HCT116 (cell line): Measurements from ENCODE around the gene MAP3K10. TPM values are rescaled to one million over a fixed set of nuclear protein-coding genes. Genes with fewer than 3 reads are reported as not detected.

Source experiments
- ATAC-seq: fragments of 200-7000 bp; cut with Tn5 transposase; 2 replicates; pipeline ENCODE4 v1.9.1; 2020; ENCODE audit warnings: mild to moderate bottlenecking, moderate library complexity
- BruUV-seq: library from RNA; stranded (reverse); fragments of 400-500 nt; replicated peaks from 2 replicates; lab custom pipeline; 2021; lab: Mats Ljungman, UMichigan
- CTCF ChIA-PET: fragments of 300-600 bp; sonication (Branson Sonifier 250); formaldehyde crosslinking; loops from one replicate; lab custom pipeline; 2021; ENCODE audit warnings: antibody characterized with exemption; lab: Charles Lee
- POLR2A ChIA-PET: fragments of 300-600, 350-600 bp; sonication (Branson Sonifier 250); formaldehyde crosslinking; loops from one replicate; lab custom pipeline; 2021; ENCODE audit warnings: antibody characterized with exemption; lab: Charles Lee
- RAD21 ChIA-PET, 2 experiments: fragments of 300-600 bp; sonication (Branson Sonifier 250); formaldehyde crosslinking; loops; one replicate each; lab custom pipeline; 2023; ENCODE audit warnings: low total read pairs in 2 of 2; ENCODE audit not compliant: uncharacterized antibody in 2 of 2, unreplicated experiment in 2 of 2, low non-redundant PET in 1 of 2; lab: Charles Lee
- DNase-seq: peaks from one replicate; pipeline ENCODE4 v3.0.0-alpha.2; 2010; ENCODE audit warnings: low read depth, low spot score
- H2AFZ ChIP-seq: fragments of 200-600 bp; shearing (Covaris generic), sonication (generic); 2 replicates; pipeline ENCODE4 v1.6.1; 2017; ENCODE audit warnings: low read depth, mixed run types, mixed read lengths, antibody characterized with exemption, low read length; ENCODE audit not compliant: poor library complexity, severe bottlenecking
- H3K27ac ChIP-seq: 2 replicates; pipeline ENCODE4 v1.5.1; 2012; ENCODE audit warnings: low read depth, low read length
- H3K27me3 ChIP-seq: fragments of 200-600 bp; sonication (generic); 2 replicates; pipeline ENCODE4 v1.6.1; 2016; ENCODE audit warnings: mixed run types, low read length, mixed read lengths; ENCODE audit not compliant: insufficient read depth
- H3K36me3 ChIP-seq, 2 experiments: fragments of 200-500 bp in 1 of 2; fragments of 200-600 bp in 1 of 2; sonication (Bioruptor generic) in 1 of 2; sonication (generic) in 1 of 2; 2 replicates each; pipeline versions ENCODE4 v1.5.1 to v1.6.1; 2014 to 2016; ENCODE audit warnings: low read length in 2 of 2, inconsistent platforms in 1 of 2, mixed read lengths in 1 of 2, mixed run types in 1 of 2; ENCODE audit not compliant: insufficient read depth in 2 of 2, control insufficient read depth in 1 of 2
- H3K4me1 ChIP-seq, 2 experiments: fragments of 200-600 bp in 1 of 2; sonication (generic) in 1 of 2; 2 replicates each; pipeline versions ENCODE4 v1.5.1 to v1.6.1; 2012 to 2017; ENCODE audit warnings: low read length in 2 of 2, inconsistent platforms in 1 of 2, mild to moderate bottlenecking in 1 of 2, mixed read lengths in 1 of 2, mixed run types in 1 of 2, moderate library complexity in 1 of 2; ENCODE audit not compliant: insufficient read depth in 2 of 2, control insufficient read depth in 1 of 2
- H3K4me2 ChIP-seq: fragments of 200-600 bp; sonication (generic); 2 replicates; pipeline ENCODE4 v1.6.1; 2017; ENCODE audit warnings: mixed run types, low read length, mixed read lengths
- H3K4me3 ChIP-seq, 2 experiments: fragments of 200-600 bp in 1 of 2; sonication (generic) in 1 of 2; replicated peaks in 1 of 2; 2 replicates each; pipeline ENCODE4 v1.5.1; 2011 to 2016; ENCODE audit warnings: low read length in 2 of 2, control low read depth in 1 of 2, low read depth in 1 of 2, mild to moderate bottlenecking in 1 of 2, mixed read lengths in 1 of 2, mixed run types in 1 of 2
- H3K79me2 ChIP-seq: fragments of 200-600 bp; sonication (generic); 2 replicates; pipeline ENCODE4 v1.6.1; 2017; ENCODE audit warnings: mild to moderate bottlenecking, mixed run types, low read length, moderate library complexity, mixed read lengths; ENCODE audit not compliant: insufficient read depth
- H3K9ac ChIP-seq: fragments of 200-600 bp; sonication (generic); 2 replicates; pipeline ENCODE4 v1.6.1; 2016; ENCODE audit warnings: low read length, mixed read lengths
- H3K9me2 ChIP-seq: fragments of 200-600 bp; sonication (generic), shearing (Covaris generic); 2 replicates; pipeline ENCODE4 v1.6.1; 2017; ENCODE audit warnings: mixed run types, mild to moderate bottlenecking, moderate library complexity; ENCODE audit not compliant: insufficient read depth
- H3K9me3 ChIP-seq, 2 experiments: fragments of 200-500 bp in 1 of 2; fragments of 200-600 bp in 1 of 2; sonication (Bioruptor generic) in 1 of 2; sonication (generic) in 1 of 2; 2 replicates each; pipeline ENCODE4 v1.6.1; 2014 to 2017; ENCODE audit warnings: low read length in 2 of 2, mixed read lengths in 2 of 2, inconsistent platforms in 1 of 2, low read depth in 1 of 2, mild to moderate bottlenecking in 1 of 2, mixed run types in 1 of 2, moderate library complexity in 1 of 2; ENCODE audit not compliant: control insufficient read depth in 1 of 2, insufficient read depth in 1 of 2
- H4K20me1 ChIP-seq: fragments of 200-600 bp; sonication (generic), shearing (Covaris generic); 2 replicates; pipeline ENCODE4 v1.6.1; 2017; ENCODE audit warnings: mixed run types, mild to moderate bottlenecking, moderate library complexity; ENCODE audit not compliant: insufficient read depth
- ATF3 ChIP-seq: IDR thresholded peaks from 2 replicates; pipeline ENCODE4 v1.6.1; 2012
- CBX3 ChIP-seq: IDR thresholded peaks from 2 replicates; pipeline ENCODE4 v1.6.1; 2012; ENCODE audit warnings: low read depth
- EGR1 ChIP-seq: IDR thresholded peaks from 2 replicates; pipeline ENCODE4 v1.6.1; 2012; ENCODE audit warnings: low read depth
- ELF1 ChIP-seq: IDR thresholded peaks from 2 replicates; pipeline ENCODE4 v1.6.1; 2012; ENCODE audit warnings: low read depth, borderline replicate concordance
- EZH2phosphoT487 ChIP-seq: fragments of 200-600 bp; IDR thresholded peaks from 2 replicates; pipeline ENCODE4 v1.6.1; 2018; ENCODE audit warnings: antibody characterized with exemption, borderline replicate concordance
- FOSL1 ChIP-seq: IDR thresholded peaks from 2 replicates; pipeline ENCODE4 v1.6.1; 2012; ENCODE audit warnings: low read depth
- JUND ChIP-seq: IDR thresholded peaks from 2 replicates; pipeline ENCODE4 v1.6.1; 2012
- POLR2A ChIP-seq: IDR thresholded peaks from 2 replicates; pipeline ENCODE4 v1.7.0; 2011; ENCODE audit warnings: borderline replicate concordance; ENCODE audit not compliant: insufficient read depth, insufficient read length; ENCODE audit errors: extremely low read depth
- POLR2AphosphoS5 ChIP-seq: IDR thresholded peaks from 2 replicates; pipeline ENCODE4 v1.6.1; 2011; ENCODE audit warnings: mild to moderate bottlenecking, low read depth, low read length, moderate library complexity
- REST ChIP-seq: IDR thresholded peaks from 2 replicates; pipeline ENCODE4 v1.6.1; 2012; ENCODE audit warnings: low read depth
- SIN3A ChIP-seq: IDR thresholded peaks from 2 replicates; pipeline ENCODE4 v1.6.1; 2012; ENCODE audit warnings: low read depth
- SP1 ChIP-seq: IDR thresholded peaks from 2 replicates; pipeline ENCODE4 v1.6.1; 2012; ENCODE audit warnings: low read depth
- SRF ChIP-seq: IDR thresholded peaks from 2 replicates; pipeline ENCODE4 v1.6.1; 2012; ENCODE audit warnings: low read depth
- TCF7L2 ChIP-seq: IDR thresholded peaks from 2 replicates; pipeline ENCODE4 v1.7.0; 2011; ENCODE audit warnings: borderline replicate concordance, inconsistent platforms; ENCODE audit not compliant: insufficient read depth, insufficient read length; ENCODE audit errors: extremely low read depth
- YY1 ChIP-seq: IDR thresholded peaks from 2 replicates; pipeline ENCODE4 v1.6.1; 2011; ENCODE audit warnings: low read length, low read depth, moderate library complexity, mild to moderate bottlenecking; ENCODE audit not compliant: insufficient replicate concordance; ENCODE audit errors: extremely low read depth
- ZBTB33 ChIP-seq: IDR thresholded peaks from 2 replicates; pipeline ENCODE4 v1.6.1; 2011; ENCODE audit warnings: mild to moderate bottlenecking, low read length, moderate library complexity; ENCODE audit not compliant: insufficient replicate concordance; ENCODE audit errors: extremely low read depth
- intact Hi-C: fragments of 100-400 bp; cut with micrococcal nuclease; formaldehyde crosslinking; loops from 2 replicates; pipeline ENCODE4 v1.10.0; 2022
- total RNA-seq: library from RNA; stranded (reverse); gene quantifications from one replicate; pipeline ENCODE4 v1.2.1, GENCODE V29; 2021; ENCODE audit not compliant: unreplicated experiment

The MAP3K10 gene
- total RNA-seq, 1 experiment from 2014 or later: 17.3 TPM

GRCh38 chr19:40255619-40256166 lies 64.5 kb downstream of the MAP3K10 start (continued):
- TF ChIP-seq REST (no peak), POLR2AphosphoS5 (no peak), TCF7L2 (no peak), ZBTB33 (no peak), SIN3A (no peak), ELF1 (no peak), EZH2phosphoT487 (no peak)

GRCh38 chr19:40256512-40256911 lies 65.3 kb downstream of the MAP3K10 start:
- Histone ChIP-seq H2AFZ (no peak overlapping the region), H3K9ac (no peak overlapping the region), H3K36me3 (peaks cover 14 to 24% of the 10 kb centered on the region in 2 experiments; a peak in 3 of 4 replicates), H3K79me2 (peaks cover 29% of the 10 kb centered on the region), H3K27ac (peak overlapping the region; percentile 49), H4K20me1 (no peaks in the 10 kb centered on the region), H3K27me3 (no peaks in the 10 kb centered on the region), H3K9me2 (no peaks in the 10 kb centered on the region), H3K4me1 (peaks cover 13 to 24% of the 10 kb centered on the region in 2 experiments; a peak in 2 of 4 replicates), H3K4me2 (peak overlapping the region; percentile 24), H3K4me3 (no peak overlapping the region), H3K9me3 (no peaks in the 10 kb centered on the region)
- intact Hi-C loops: no loop called here
- DNase-seq (no peak), ATAC-seq (peak; percentile 25; the same call in 1 of the 2 replicates)
- POLR2A ChIA-PET: no interaction called here
- BruUV-seq: no TSS peak
- RAD21 ChIA-PET: no interaction called here
- CTCF ChIA-PET: no interaction called here
- TF ChIP-seq JUND (no peak), ATF3 (no peak), POLR2A (no peak), EGR1 (no peak), CBX3 (no peak), SP1 (no peak), ELF1 (no peak), YY1 (no peak), EZH2phosphoT487 (no peak), FOSL1 (no peak), SRF (no peak), REST (no peak)
